Right kidney (tissue), 9 donors: ENCODE measurements around the gene ZNF613.
"Not testable (repeated sequence)": the region's sequence is repeated elsewhere in the genome, so short reads cannot be mapped to it uniquely, and the experiment has no call there.

Experiments
- DNase-seq: peaks from one replicate; pipeline ENCODE4 v3.0.0-alpha.2; 2016
- long read RNA-seq, 8 donors: transcript quantifications; one replicate each; lab custom pipeline, GENCODE V29; 2026

The ZNF613 gene
- long read RNA-seq, donor 1, partial matches to known transcripts, result 0 of 3 reads
- long read RNA-seq, donor 1, other reads (novel, unspliced or antisense), result 0 of 3 reads
- long read RNA-seq, donor 2, partial matches to known transcripts, result 0 of 1 reads
- long read RNA-seq, donor 2, other reads (novel, unspliced or antisense), result 0 of 1 reads
- long read RNA-seq, donor 3, result 0 reads
- long read RNA-seq, donor 4, partial matches to known transcripts, result 0 of 2 reads
- long read RNA-seq, donor 4, other reads (novel, unspliced or antisense), result 0 of 2 reads
- long read RNA-seq, donor 5, partial matches to known transcripts, result 0 of 3 reads
- long read RNA-seq, donor 5, other reads (novel, unspliced or antisense), result 0 of 3 reads
- long read RNA-seq, donor 6, result 0 reads
- long read RNA-seq, donor 7, result 0 reads
- long read RNA-seq, donor 8, partial matches to known transcripts, result 0 of 2 reads
- long read RNA-seq, donor 8, other reads (novel, unspliced or antisense), result 0 of 2 reads

GRCh38 chr19:51926784-51927741 is at the start of gene ZNF613:
Gene ZNF613, plus strand, starts transcription at chr19:51927472. Its CDS starts 8,749 bp downstream, at chr19:51936221.
- DNase-seq, result peak; percentile 99

- DNase-seq, result no peak
Observed at GRCh38 chr19:51882518-51882917, 44.8 kb upstream of the ZNF613 start.

DNA sequence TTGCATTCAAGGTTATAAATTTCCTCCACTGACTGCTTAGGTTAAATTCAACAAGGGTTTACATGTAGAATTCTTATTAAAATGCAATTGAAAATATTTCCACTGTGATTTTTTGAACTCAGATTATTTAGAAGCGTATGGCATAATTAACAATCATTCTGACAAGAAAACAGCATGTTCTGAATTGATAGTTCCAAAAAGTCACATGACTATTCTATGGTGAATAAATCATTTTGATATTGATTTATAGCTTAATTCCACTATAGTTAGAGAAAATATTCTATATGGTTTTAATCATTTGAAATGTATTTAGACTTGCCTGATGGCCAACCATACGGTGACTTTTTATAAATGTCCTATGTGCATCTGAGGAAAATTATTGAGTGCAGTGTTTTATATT is 42.6 kb upstream of the ZNF613 start:
- DNase-seq, result no peak

GRCh38 chr19:51887522-51888498 is 39.5 kb upstream of the ZNF613 start, which contains the start of gene ZNF577:
Gene ZNF577, minus strand, starts transcription at chr19:51887951. Its CDS starts 7,569 bp downstream, at chr19:51880382.
- DNase-seq, result peak; percentile 93

- no peak for DNase-seq
Observed at GRCh38 chr19:51889934-51890333, 37.3 kb upstream of the ZNF613 start.

DNA sequence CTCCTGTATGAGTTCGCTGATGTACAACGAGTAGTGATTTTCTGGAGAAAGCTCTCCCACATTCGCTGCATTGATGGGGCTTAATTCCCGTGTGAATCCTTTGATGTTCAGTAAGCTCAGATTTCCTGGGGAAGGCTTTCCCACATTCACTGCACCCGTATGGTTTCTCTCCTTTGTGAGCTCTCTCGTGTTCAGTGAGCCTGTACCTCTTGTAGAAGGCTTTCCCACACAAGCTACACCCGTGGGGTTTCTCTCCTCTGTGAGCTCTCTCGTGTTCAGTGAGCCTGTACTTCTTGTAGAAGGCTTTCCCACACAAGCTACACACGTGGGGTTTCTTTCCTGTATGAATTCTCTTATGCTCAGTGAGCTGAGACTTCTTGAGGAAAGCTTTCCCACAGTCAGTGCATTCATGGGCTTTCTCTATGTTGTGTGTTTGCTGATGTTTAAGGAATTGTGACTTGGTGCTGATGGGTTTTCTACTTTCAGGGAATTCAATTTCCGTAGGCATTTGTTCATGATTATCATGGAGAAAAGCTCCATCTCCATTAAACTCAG is 36.0 kb upstream of the ZNF613 start:
- DNase-seq, result no peak

DNA sequence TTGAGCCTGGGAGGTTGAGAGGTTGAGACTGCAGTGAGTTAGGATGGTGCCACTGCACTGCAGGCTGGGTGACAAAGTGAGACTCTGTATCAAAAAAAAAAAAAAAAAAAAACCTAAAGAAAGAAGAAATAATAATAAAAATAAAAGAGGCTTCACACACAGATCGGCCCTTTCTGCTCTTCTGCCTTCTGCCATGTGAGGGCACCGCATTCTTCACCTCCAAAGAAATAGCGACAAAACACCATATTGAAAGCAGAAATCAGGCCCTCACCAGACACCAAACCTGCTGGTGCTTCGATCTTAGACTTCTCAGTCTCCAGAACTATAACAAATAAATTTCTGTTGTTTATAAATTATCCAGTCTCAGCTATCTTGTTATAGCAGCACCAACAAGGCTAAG is 25.4 kb upstream of the ZNF613 start:
- DNase-seq, result no peak

- DNase-seq, result no peak
Observed at GRCh38 chr19:51903192-51903591, 24.1 kb upstream of the ZNF613 start.

GRCh38 chr19:51904331-51905165 is 22.7 kb upstream of the ZNF613 start, which contains the start of gene ZNF649:
Gene ZNF649, minus strand, starts transcription at chr19:51905017. Its CDS starts 4,910 bp downstream, at chr19:51900107.
- peak; percentile 91 for DNase-seq

DNA sequence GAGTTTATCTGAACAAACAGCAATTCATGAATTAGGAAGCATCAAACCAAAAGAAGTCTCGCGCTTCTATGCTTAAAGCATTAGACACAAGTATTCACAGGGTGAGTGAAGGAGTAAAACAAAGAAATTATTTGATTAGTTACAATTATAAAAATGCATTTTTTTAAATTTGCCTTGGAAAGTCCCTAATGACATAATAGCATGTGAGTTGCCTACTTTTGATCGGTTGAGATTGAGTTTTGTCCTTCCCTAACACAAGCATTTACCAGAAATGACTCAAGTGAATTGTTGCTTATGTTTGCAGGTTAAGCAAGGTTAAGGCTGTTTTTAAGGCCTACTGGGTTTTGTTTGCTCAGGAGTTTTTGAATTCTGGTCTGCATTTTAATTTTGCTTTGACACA is 22.1 kb upstream of the ZNF613 start:
- no peak for DNase-seq

- not testable (repeated sequence) for DNase-seq
Observed at GRCh38 chr19:51905639-51906038, 21.6 kb upstream of the ZNF613 start.

GRCh38 chr19:51906108-51906507 is 21.2 kb upstream of the ZNF613 start:
- DNase-seq, result not testable (repeated sequence)

GRCh38 chr19:51907981-51908380 is 19.3 kb upstream of the ZNF613 start:
- not testable (repeated sequence) for DNase-seq

- DNase-seq, result no peak
Observed at GRCh38 chr19:51915324-51915867, 11.9 kb upstream of the ZNF613 start.

- no peak for DNase-seq
Observed at GRCh38 chr19:51916167-51916566, 11.1 kb upstream of the ZNF613 start.

DNA sequence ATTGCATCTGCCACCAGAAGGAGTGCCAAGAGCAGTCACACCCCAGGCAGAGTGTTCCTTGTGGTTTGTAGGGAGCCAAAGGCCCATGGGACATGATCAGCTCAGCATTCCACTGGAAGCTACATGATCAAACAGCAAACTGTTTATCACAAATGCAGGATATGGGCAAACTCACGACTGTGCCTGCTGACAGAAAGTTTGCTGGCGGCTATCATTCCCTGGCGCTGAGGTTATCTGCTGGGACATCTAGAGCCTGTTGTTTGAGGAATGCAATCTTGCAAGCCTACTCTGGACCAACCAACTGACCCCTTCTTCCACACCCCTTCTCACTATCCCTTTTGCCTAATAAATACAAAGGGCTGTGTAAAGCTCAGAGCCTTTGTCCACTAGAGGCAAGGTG is 7.7 kb upstream of the ZNF613 start:
- DNase-seq, result no peak

- peak; percentile 27 for DNase-seq
Observed at GRCh38 chr19:51921949-51922348, 5.3 kb upstream of the ZNF613 start.

DNA sequence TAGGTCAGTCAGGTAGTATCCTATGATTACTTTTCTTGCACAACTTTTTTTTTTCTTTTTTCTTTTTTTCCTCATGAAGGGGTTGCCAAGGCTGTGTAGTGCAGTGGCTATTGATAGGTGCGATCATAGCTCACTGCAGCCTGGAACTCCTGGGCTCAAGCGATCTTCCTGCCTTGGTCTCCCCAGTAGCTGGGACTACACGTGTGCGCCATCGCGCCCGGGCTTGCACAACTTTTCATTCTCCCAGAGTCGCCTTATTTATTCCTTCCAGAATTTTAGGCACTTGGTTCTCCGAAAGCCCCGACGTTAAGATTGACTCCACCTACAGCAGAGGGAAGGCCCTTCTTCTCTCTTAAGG is 867 bp upstream of the ZNF613 start:
- DNase-seq, result no peak

DNA sequence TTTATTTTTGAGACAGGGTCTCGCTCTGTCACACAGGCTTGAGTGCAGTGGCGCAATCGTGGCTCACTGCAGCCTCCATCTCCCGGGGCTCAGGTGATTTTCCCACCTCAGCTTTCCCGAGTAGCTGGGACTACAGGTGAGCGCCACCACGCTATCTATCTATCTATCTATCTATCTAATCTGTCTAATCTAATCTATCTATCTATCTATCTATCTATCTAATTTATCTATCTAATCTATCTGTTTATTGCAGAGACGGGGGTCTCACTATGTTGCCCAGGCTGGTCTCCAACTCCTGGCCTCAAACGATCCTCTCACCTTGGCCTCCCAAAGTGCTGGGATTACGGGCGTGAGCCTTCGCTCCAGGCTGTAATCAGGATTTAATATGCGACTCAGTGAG is 587 bp downstream of the ZNF613 start:
- no peak for DNase-seq

- no peak for DNase-seq
Observed at GRCh38 chr19:51931921-51932320, 4.6 kb downstream of the ZNF613 start.
